ENCODE results near the gene IFI30. TPM values are rescaled to one million over a fixed set of nuclear protein-coding genes. Genes with fewer than 3 reads are reported as not detected.

IFI30 gene
- total RNA-seq, 1 experiment from 2014 or later: 53.4 TPM

Other genes with a start within 250 kb of the IFI30 start
- gene CCDC124, start 240.8 kb upstream of the IFI30 start, total RNA-seq (2014; rRNA removed; shearing (Covaris generic)): 39.7 and 55.4 TPM in 2 replicates
- gene KCNN1, start 206.7 kb upstream of the IFI30 start, total RNA-seq (2014; rRNA removed; shearing (Covaris generic)): 4.3 and 7.4 TPM in 2 replicates
- gene ARRDC2, start 165.6 kb upstream of the IFI30 start, total RNA-seq (2014; rRNA removed; shearing (Covaris generic)): 4.8 and 14.0 TPM in 2 replicates
- not detected in 2 replicates for gene IL12RB1, start 86.9 kb upstream of the IFI30 start, total RNA-seq (2014; rRNA removed; shearing (Covaris generic))
- 2.4 and 4.0 TPM in 2 replicates for gene MAST3, start 76.0 kb upstream of the IFI30 start, total RNA-seq (2014; rRNA removed; shearing (Covaris generic))
- 26.7 and 29.0 TPM in 2 replicates for gene PIK3R2, start 20.6 kb upstream of the IFI30 start, total RNA-seq (2014; rRNA removed; shearing (Covaris generic))
- 29.2 and 45.0 TPM in 2 replicates for gene MPV17L2, start 19.4 kb downstream of the IFI30 start, total RNA-seq (2014; rRNA removed; shearing (Covaris generic))
- 6.1 and 8.6 TPM in 2 replicates for gene RAB3A, start 30.2 kb downstream of the IFI30 start, total RNA-seq (2014; rRNA removed; shearing (Covaris generic))
- 0.52 and 1.4 TPM in 2 replicates for gene PDE4C, start 52.6 kb downstream of the IFI30 start, total RNA-seq (2014; rRNA removed; shearing (Covaris generic))
- gene IQCN, start 100.6 kb downstream of the IFI30 start, total RNA-seq (2014; rRNA removed; shearing (Covaris generic)): 0.55 and 0.76 TPM in 2 replicates
- gene JUND, start 107.8 kb downstream of the IFI30 start, total RNA-seq (2014; rRNA removed; shearing (Covaris generic)): 173 and 181 TPM in 2 replicates
- 787 and 838 TPM in 2 replicates for gene LSM4, start 149.3 kb downstream of the IFI30 start, total RNA-seq (2014; rRNA removed; shearing (Covaris generic))
- 11.5 and 13.6 TPM in 2 replicates for gene PGPEP1, start 166.8 kb downstream of the IFI30 start, total RNA-seq (2014; rRNA removed; shearing (Covaris generic))
- gene GDF15, start 212.3 kb downstream of the IFI30 start, total RNA-seq (2014; rRNA removed; shearing (Covaris generic)): 0.30 and 1.4 TPM in 2 replicates
- gene LRRC25, start 223.8 kb downstream of the IFI30 start, total RNA-seq (2014; rRNA removed; shearing (Covaris generic)): 0.76 TPM in 1 of 2 replicates, not detected in the other
- 91.1 and 134 TPM in 2 replicates for gene SSBP4, start 245.6 kb downstream of the IFI30 start, total RNA-seq (2014; rRNA removed; shearing (Covaris generic))